Measurements from ENCODE around the gene CFAP77. TPM values are rescaled to one million over a fixed set of nuclear protein-coding genes. Genes with fewer than 3 reads are reported as not detected.

CFAP77 gene
- total and polyA plus RNA-seq, 2 experiments from 2014 or later, result not detected

DNA sequence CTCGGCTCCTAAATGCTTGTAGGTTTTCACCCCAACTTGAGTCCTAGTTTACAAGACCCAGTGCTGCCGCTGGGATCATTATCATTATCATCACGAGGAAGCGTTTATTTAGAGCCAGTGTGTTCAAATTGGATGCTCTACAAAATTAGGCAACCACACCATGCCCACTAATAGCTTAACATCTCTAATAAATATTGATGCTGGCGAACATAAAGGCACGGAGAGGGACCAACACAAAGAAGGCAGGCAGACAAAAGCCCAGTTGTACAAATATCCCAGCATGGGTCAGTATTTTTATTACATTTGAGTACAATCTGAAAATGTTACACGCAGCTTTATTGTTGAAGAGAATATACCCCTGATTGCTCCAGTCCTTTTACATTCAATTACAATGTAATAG lies 4.7 kb downstream of the CFAP77 start:
- in situ Hi-C loops (cut with MboI), result loop anchor here (10.0 kb wide), 1 partner anchor 160 kb away; no protein-coding TSS in a partner anchor
- H3K4me1 ChIP-seq (ENCODE audit: insufficient read depth), result no peaks in the 10 kb centered on the region
- WGBS, 2 experiments (ENCODE audit: low coverage in 1 of 2, low lambda C conversion rate in 2 of 2, missing lambda C conversion rate in 2 of 2), result 40 to 42% methylated on average over 7 of the region's 7 CpGs
- H3K27ac ChIP-seq, result no peak overlapping the region
- no peak overlapping the region for H3K9ac ChIP-seq
- no peaks in the 10 kb centered on the region for H3K36me3 ChIP-seq (ENCODE audit: low read depth)
- TF ChIP-seq EZH2 (IDR thresholded peaks at IDR 0.05; ENCODE audit: insufficient read depth, poor library complexity, severe bottlenecking), result no peak
- no peak for TF ChIP-seq EZH2phosphoT487 (IDR thresholded peaks at IDR 0.05; ENCODE audit: insufficient read depth, low read depth)
- H3K4me3 ChIP-seq, result 0 out of 2 replicates have a peak overlapping the region, but pooled peaks have one; percentile 46
- peaks cover 84% of the 10 kb centered on the region for H3K27me3 ChIP-seq (replicated peaks; ENCODE audit: insufficient read depth)
- peak overlapping the region; percentile 61; the same call in 1 of the 2 replicates for H2AFZ ChIP-seq
- no peaks in the 10 kb centered on the region for H3K79me2 ChIP-seq (ENCODE audit: insufficient read depth)
- no peak overlapping the region for H3K4me2 ChIP-seq (ENCODE audit: unreplicated experiment)
- no peaks in the 10 kb centered on the region for H3F3A ChIP-seq (ENCODE audit: insufficient read depth)
- no peaks in the 10 kb centered on the region for H3K9me3 ChIP-seq (ENCODE audit: low read depth)
- H3K9me2 ChIP-seq (ENCODE audit: insufficient read depth), result no peaks in the 10 kb centered on the region
- H4K20me1 ChIP-seq (ENCODE audit: insufficient read depth), result no peaks in the 10 kb centered on the region
- no peak for DNase-seq

DNA sequence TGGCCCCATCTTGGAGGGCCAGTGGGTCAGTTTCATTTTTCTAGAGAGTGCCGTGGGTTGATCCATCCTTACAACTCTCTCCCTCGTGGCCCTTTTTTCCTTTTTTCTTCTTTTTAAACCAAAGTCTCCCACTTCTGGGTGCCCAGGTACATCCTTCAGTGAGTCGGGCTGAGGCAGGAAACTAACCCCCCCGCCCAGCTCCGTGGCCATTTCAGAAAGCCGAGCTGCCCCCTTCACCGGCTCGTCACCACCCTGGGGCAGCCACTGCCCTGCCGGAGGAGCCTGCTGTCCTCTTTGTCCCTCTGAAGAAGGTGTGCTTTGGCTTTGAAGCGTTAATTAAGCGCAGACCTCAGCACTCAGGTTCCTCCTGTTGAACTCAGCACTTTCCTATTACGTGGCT lies 5.2 kb downstream of the CFAP77 start:
- in situ Hi-C loops (cut with MboI), result loop anchor here (10.0 kb wide), 1 partner anchor 160 kb away; no protein-coding TSS in a partner anchor
- Histone ChIP-seq H3K9me2 (ENCODE audit: insufficient read depth) (no peaks in the 10 kb centered on the region), H4K20me1 (ENCODE audit: insufficient read depth) (no peaks in the 10 kb centered on the region), H3K4me2 (ENCODE audit: unreplicated experiment) (no peak overlapping the region), H3K27me3 (replicated peaks; ENCODE audit: insufficient read depth) (peaks cover 85% of the 10 kb centered on the region), H3K27ac (no peak overlapping the region), H3K4me3 (peak overlapping the region; percentile 46; the same call in 1 of the 2 replicates), H2AFZ (peak overlapping the region; percentile 61), H3F3A (ENCODE audit: insufficient read depth) (no peaks in the 10 kb centered on the region), H3K4me1 (ENCODE audit: insufficient read depth) (no peaks in the 10 kb centered on the region), H3K79me2 (ENCODE audit: insufficient read depth) (no peaks in the 10 kb centered on the region), H3K9ac (no peak overlapping the region), H3K9me3 (ENCODE audit: low read depth) (no peaks in the 10 kb centered on the region), H3K36me3 (ENCODE audit: low read depth) (no peaks in the 10 kb centered on the region)
- TF ChIP-seq EZH2 (IDR thresholded peaks at IDR 0.05; ENCODE audit: insufficient read depth, poor library complexity, severe bottlenecking) (peak; percentile 54), EZH2phosphoT487 (IDR thresholded peaks at IDR 0.05; ENCODE audit: insufficient read depth, low read depth) (no peak)
- DNase-seq, result no peak
- 3 to 5% methylated on average over 12 of the region's 12 CpGs for WGBS, 2 experiments (ENCODE audit: low coverage in 1 of 2, low lambda C conversion rate in 2 of 2, missing lambda C conversion rate in 2 of 2)

DNA sequence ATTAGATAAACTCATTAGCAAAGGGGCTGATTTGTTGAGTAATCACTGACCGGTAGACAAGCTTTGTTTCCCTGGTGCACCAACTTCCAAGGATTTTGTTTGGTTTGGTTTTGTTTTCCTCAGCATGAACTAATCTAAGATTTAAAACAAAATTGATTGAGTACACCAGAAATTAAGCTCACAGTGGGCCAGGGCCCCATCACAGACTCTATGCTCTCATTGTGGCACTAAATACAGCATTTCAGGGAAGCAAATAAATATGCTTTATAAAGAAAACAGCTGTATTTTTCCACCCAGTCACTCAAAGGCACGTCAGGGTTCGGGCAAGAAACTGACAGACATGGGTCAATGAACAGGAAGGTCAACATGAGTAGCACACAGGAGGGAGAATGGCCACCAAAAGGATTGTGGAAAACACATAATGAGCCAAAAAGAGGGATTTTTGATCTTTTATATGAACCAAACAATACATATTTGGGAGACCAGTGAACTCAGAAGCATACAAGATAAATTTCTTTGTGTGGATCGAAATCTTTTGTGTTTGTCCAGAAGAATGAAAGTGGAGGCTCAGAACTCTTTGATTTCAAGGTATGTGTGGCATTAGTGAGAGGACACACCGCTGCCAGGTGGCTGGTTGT lies 8.8 kb downstream of the CFAP77 start:
- Histone ChIP-seq H3K36me3 (ENCODE audit: low read depth) (no peaks in the 10 kb centered on the region), H3K27me3 (replicated peaks; ENCODE audit: insufficient read depth) (peaks cover 65% of the 10 kb centered on the region), H3K27ac (no peak overlapping the region), H3K79me2 (ENCODE audit: insufficient read depth) (no peaks in the 10 kb centered on the region), H2AFZ (no peak overlapping the region), H3K4me3 (no peak overlapping the region), H3K9me3 (ENCODE audit: low read depth) (no peaks in the 10 kb centered on the region), H3K9ac (no peak overlapping the region), H3K9me2 (ENCODE audit: insufficient read depth) (no peaks in the 10 kb centered on the region), H4K20me1 (ENCODE audit: insufficient read depth) (no peaks in the 10 kb centered on the region), H3K4me2 (ENCODE audit: unreplicated experiment) (no peak overlapping the region), H3K4me1 (ENCODE audit: insufficient read depth) (no peaks in the 10 kb centered on the region), H3F3A (ENCODE audit: insufficient read depth) (no peaks in the 10 kb centered on the region)
- in situ Hi-C loops (cut with MboI), result loop anchor here (10.0 kb wide), 1 partner anchor 156 kb away; no protein-coding TSS in a partner anchor
- no peak for DNase-seq
- TF ChIP-seq EZH2 (IDR thresholded peaks at IDR 0.05; ENCODE audit: insufficient read depth, poor library complexity, severe bottlenecking), result no peak
- TF ChIP-seq EZH2phosphoT487 (IDR thresholded peaks at IDR 0.05; ENCODE audit: insufficient read depth, low read depth), result no peak
- WGBS, 2 experiments (ENCODE audit: low coverage in 1 of 2, low lambda C conversion rate in 2 of 2, missing lambda C conversion rate in 2 of 2), result 19 to 22% methylated on average over 5 of the region's 5 CpGs

DNA sequence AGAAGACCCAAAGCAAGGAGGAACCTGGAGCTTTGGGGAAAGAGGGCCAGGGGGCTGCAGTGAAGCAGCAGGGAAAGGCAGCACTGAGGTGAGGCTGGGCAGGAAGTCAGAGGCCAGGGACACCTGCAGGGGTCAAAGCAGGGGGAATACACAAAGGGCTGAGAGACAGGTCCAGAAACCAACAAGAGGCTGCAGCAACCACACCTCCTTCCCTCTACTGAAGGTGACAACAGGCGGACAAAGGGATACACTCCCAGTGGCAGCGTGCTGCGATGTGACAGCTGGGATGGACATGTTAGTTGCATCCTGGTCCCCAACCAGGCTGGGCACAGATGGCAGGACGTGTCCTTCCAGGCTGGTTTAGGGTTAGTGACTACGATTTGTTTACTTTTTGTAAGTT lies 12.6 kb downstream of the CFAP77 start:
- in situ Hi-C loops (cut with MboI), result no loop called here
- no peaks in the 10 kb centered on the region for H3K79me2 ChIP-seq (ENCODE audit: insufficient read depth)

More for the DNA sequence above, 12.6 kb downstream of the CFAP77 start:
- Histone ChIP-seq H3K4me3 (no peak overlapping the region), H3K36me3 (ENCODE audit: low read depth) (no peaks in the 10 kb centered on the region), H3F3A (ENCODE audit: insufficient read depth) (no peaks in the 10 kb centered on the region), H3K4me1 (ENCODE audit: insufficient read depth) (no peaks in the 10 kb centered on the region), H2AFZ (no peak overlapping the region), H3K27me3 (replicated peaks; ENCODE audit: insufficient read depth) (peaks cover 66% of the 10 kb centered on the region), H3K9me2 (ENCODE audit: insufficient read depth) (no peaks in the 10 kb centered on the region), H3K4me2 (ENCODE audit: unreplicated experiment) (no peak overlapping the region), H4K20me1 (ENCODE audit: insufficient read depth) (no peaks in the 10 kb centered on the region), H3K9me3 (ENCODE audit: low read depth) (no peaks in the 10 kb centered on the region), H3K9ac (no peak overlapping the region), H3K27ac (no peak overlapping the region)
- WGBS, 2 experiments (ENCODE audit: low coverage in 1 of 2, low lambda C conversion rate in 2 of 2, missing lambda C conversion rate in 2 of 2), result 43 to 52% methylated on average over 5 of the region's 5 CpGs
- no peak for TF ChIP-seq EZH2phosphoT487 (IDR thresholded peaks at IDR 0.05; ENCODE audit: insufficient read depth, low read depth)
- no peak for TF ChIP-seq EZH2 (IDR thresholded peaks at IDR 0.05; ENCODE audit: insufficient read depth, poor library complexity, severe bottlenecking)
- DNase-seq, result no peak
